HG03039 (cell line): ENCODE results near the gene NDUFV3.
"Not testable (repeated sequence)": the region's sequence is repeated elsewhere in the genome, so short reads cannot be mapped to it uniquely, and the experiment has no call there.

Experiments used
- ATAC-seq: cut with Tn5 transposase; IDR thresholded peaks from one replicate; pipeline ENCODE4 v1.9.1; 2021; ENCODE audit warnings: mild to moderate bottlenecking, moderate library complexity; ENCODE audit not compliant: unreplicated experiment

NDUFV3 gene

GRCh38 chr21:42892931-42893755 is at the start of gene NDUFV3:
TSS of gene NDUFV3 (plus strand) at chr21:42893309. CDS start at chr21:42893334, 25 bp downstream.
- peak; percentile 85 for ATAC-seq

GRCh38 chr21:42844411-42845113 is 48.5 kb upstream of the NDUFV3 start:
- ATAC-seq = no peak

GRCh38 chr21:42845296-42845965 is 47.7 kb upstream of the NDUFV3 start:
- ATAC-seq = no peak

- ATAC-seq = no peak
Measured at GRCh38 chr21:42846221-42846620, 46.9 kb upstream of the NDUFV3 start.

- ATAC-seq = no peak
Measured at GRCh38 chr21:42847051-42847707, 45.9 kb upstream of the NDUFV3 start.

- ATAC-seq = no peak
Measured at GRCh38 chr21:42847726-42848125, 45.4 kb upstream of the NDUFV3 start.

GRCh38 chr21:42848144-42848931 is 44.8 kb upstream of the NDUFV3 start:
- not testable (repeated sequence) for ATAC-seq

GRCh38 chr21:42848932-42849758 is 44.0 kb upstream of the NDUFV3 start:
- ATAC-seq = no peak

- ATAC-seq = no peak
Measured at GRCh38 chr21:42849759-42850412, 43.2 kb upstream of the NDUFV3 start.

- no peak for ATAC-seq
Measured at GRCh38 chr21:42850463-42850862, 42.6 kb upstream of the NDUFV3 start.

- ATAC-seq = no peak
Measured at GRCh38 chr21:42850866-42851391, 42.2 kb upstream of the NDUFV3 start.

GRCh38 chr21:42851812-42852665 is 41.1 kb upstream of the NDUFV3 start:
- no peak for ATAC-seq

- ATAC-seq = no peak
Measured at GRCh38 chr21:42852925-42853570, 40.1 kb upstream of the NDUFV3 start.

- ATAC-seq = no peak
Measured at GRCh38 chr21:42853621-42854020, 39.5 kb upstream of the NDUFV3 start.

GRCh38 chr21:42854246-42855010 is 38.7 kb upstream of the NDUFV3 start:
- no peak for ATAC-seq

GRCh38 chr21:42855171-42855936 is 37.8 kb upstream of the NDUFV3 start:
- ATAC-seq = no peak
